Measurements from ENCODE around the gene PGR.

GRCh38 chr11:101008961-101009689 lies 120.5 kb downstream of the PGR start:
- TF ChIP-seq USF2 (CRISPR knock-in tag; IDR thresholded peaks at IDR 0.05) (no peak), STAT6 (CRISPR knock-in tag; conservative IDR thresholded peaks at IDR 0.05; ENCODE audit: low read depth) (no peak), NR1H2 (CRISPR knock-in tag; IDR thresholded peaks at IDR 0.05) (no peak), CTCF (IDR thresholded peaks at IDR 0.05) (no peak), ZBTB21 (CRISPR knock-in tag; IDR thresholded peaks at IDR 0.05; ENCODE audit: borderline replicate concordance) (no peak), PRDM15 (CRISPR knock-in tag; IDR thresholded peaks at IDR 0.05) (no peak)

Measured in WTC11 (cell line).